Ovary (tissue), 9 donors: ENCODE measurements around the gene KCNK2. TPM values are rescaled to one million over a fixed set of nuclear protein-coding genes. Genes with fewer than 3 reads are reported as not detected.

Experiments used
- DNase-seq, 5 donors: peaks; one replicate each; pipeline ENCODE4 v3.0.0-alpha.2; 2019 to 2020
- H3K27ac ChIP-seq, 2 donors: fragments of 200-600 bp; one replicate each; pipeline versions ENCODE4 v1.5.1 to v1.8.0; 2019 to 2022
- H3K27me3 ChIP-seq: fragments of 200-600 bp; one replicate; pipeline ENCODE4 v1.8.0; 2022
- H3K36me3 ChIP-seq: fragments of 200-600 bp; sonication (generic); one replicate; pipeline ENCODE4 v1.5.1; 2019
- H3K4me1 ChIP-seq: one replicate; pipeline ENCODE4 v1.8.1; 2013; ENCODE audit warnings: mild to moderate bottlenecking, moderate library complexity; ENCODE audit not compliant: insufficient read depth
- H3K4me3 ChIP-seq: fragments of 200-600 bp; sonication (generic); one replicate; pipeline ENCODE4 v1.5.1; 2017
- H3K9me3 ChIP-seq, 2 donors: fragments of 200-600 bp in 1 of 2; sonication (generic) in 1 of 2; one replicate each; pipeline versions ENCODE4 v1.5.1 to v1.8.1; 2013 to 2019; ENCODE audit warnings: mild to moderate bottlenecking in 1 of 2, moderate library complexity in 1 of 2
- EP300 ChIP-seq: sonication (generic); formaldehyde crosslinking; IDR thresholded peaks from one replicate; pipeline ENCODE4 v1.6.1; 2017; ENCODE audit warnings: antibody characterized with exemption
- POLR2A ChIP-seq: fragments of 450-650 bp; IDR thresholded peaks from one replicate; pipeline ENCODE4 v1.6.1; 2017; ENCODE audit warnings: antibody characterized with exemption, mild to moderate bottlenecking, moderate library complexity
- WGBS, 3 donors: extraction: QIAGEN DNeasy Blood & Tissue Kit in 1 of 3; methylation state at CpG; one replicate each; pipeline versions ENCODE4 v1.1.5 to v1.1.7; 2013 to 2017; 5-methylcytosine and 5-hydroxymethylcytosine counted together
- intact Hi-C, 4 donors: fragments of 100-400 bp; cut with DNase I; formaldehyde crosslinking; loops; one replicate each; pipeline versions ENCODE4 v1.11.0 to v1.15.1; 2022 to 2023
- polyA plus RNA-seq, 2 donors: library from polyadenylated mRNA; stranded (reverse); fragments of 200-250 nt in 1 of 2; fragments of 350-450 nt in 1 of 2; fragmentation: Illumina TruSeq in 1 of 2; extraction: RNeasy Lipid Tissue Mini Kit (QIAGEN cat#74804) in 1 of 2; gene quantifications; one replicate each; pipeline ENCODE4 v1.2.3, GENCODE V29; 2013 to 2014
- total RNA-seq, 7 donors: library from RNA; depleted of rRNA in 2 of 7; stranded (reverse); fragments of >200 nt in 2 of 7; fragmentation: NEBNext Ultra II Directional in 3 of 7; extraction: Animal tissue kit (Norgen Biotek cat#: 25700) in 3 of 7; gene quantifications; one replicate each; pipeline versions ENCODE4 v1.1.0 to v1.2.4, GENCODE V29; 2016 to 2023
- TF ChIP-seq, protein P1 (sequence below), 3 donors: fragments of 450-650 bp in 2 of 3; fragments of 200-600 bp in 1 of 3; IDR thresholded peaks; one replicate each; pipeline versions ENCODE4 v1.5.1 to v1.8.0; 2016 to 2022; ENCODE audit warnings: antibody characterized with exemption in 3 of 3, mild to moderate bottlenecking in 1 of 3
- donor health status: DM: no; HTN: no; CAD: no; lungs with moderate emphysema.
- donor health status: DM: no; HTN: no; CAD: no.
- donor health status: Bipolar disorder and iron deficiency.
- donor health status: DM: yes; HTN: yes; CAD: no.
- donor health status: DM: no; HTN: no; CAD: no.
- donor health status: DM: yes; HTN: yes; CAD: no.

Gene KCNK2
- total and polyA plus RNA-seq, 9 donors = 0.36 to 13.0 (median 1.6) TPM

DNA sequence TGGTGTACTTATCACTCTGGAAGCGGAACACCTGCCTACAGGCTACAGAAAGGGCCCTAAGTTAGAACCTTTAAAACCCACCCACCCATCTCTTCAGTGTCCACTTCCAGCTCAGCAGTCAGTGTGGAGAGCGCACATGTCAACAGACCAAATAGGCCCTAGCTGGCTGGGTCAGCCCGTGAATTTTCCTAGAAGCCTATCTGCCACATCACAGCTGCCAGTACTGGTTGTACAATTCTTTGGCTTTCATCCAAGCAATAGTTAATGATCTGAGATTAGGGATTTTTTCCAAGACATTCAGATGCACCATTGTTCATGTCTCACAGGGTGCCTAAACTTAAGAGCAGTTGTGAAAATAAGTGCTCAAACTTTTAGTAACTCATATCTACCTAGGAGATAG lies 197.1 kb downstream of the KCNK2 start:
- no peak for DNase-seq
- Histone ChIP-seq H3K36me3 (no peaks in the 10 kb centered on the region), H3K4me1 (no peaks in the 10 kb centered on the region), H3K27me3 (no peaks in the 10 kb centered on the region), H3K27ac (no peak overlapping the region), H3K9me3 (no peaks in the 10 kb centered on the region), H3K4me3 (no peak overlapping the region)
- intact Hi-C loops = no loop called here
- WGBS, 3 donors = 78 to 91% (median 88%) methylated on average over 3 of the region's 3 CpGs
- TF ChIP-seq, protein P1, sequence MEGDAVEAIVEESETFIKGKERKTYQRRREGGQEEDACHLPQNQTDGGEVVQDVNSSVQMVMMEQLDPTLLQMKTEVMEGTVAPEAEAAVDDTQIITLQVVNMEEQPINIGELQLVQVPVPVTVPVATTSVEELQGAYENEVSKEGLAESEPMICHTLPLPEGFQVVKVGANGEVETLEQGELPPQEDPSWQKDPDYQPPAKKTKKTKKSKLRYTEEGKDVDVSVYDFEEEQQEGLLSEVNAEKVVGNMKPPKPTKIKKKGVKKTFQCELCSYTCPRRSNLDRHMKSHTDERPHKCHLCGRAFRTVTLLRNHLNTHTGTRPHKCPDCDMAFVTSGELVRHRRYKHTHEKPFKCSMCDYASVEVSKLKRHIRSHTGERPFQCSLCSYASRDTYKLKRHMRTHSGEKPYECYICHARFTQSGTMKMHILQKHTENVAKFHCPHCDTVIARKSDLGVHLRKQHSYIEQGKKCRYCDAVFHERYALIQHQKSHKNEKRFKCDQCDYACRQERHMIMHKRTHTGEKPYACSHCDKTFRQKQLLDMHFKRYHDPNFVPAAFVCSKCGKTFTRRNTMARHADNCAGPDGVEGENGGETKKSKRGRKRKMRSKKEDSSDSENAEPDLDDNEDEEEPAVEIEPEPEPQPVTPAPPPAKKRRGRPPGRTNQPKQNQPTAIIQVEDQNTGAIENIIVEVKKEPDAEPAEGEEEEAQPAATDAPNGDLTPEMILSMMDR (IDR thresholded peaks at IDR 0.05) = no peak
- TF ChIP-seq POLR2A = no peak

DNA sequence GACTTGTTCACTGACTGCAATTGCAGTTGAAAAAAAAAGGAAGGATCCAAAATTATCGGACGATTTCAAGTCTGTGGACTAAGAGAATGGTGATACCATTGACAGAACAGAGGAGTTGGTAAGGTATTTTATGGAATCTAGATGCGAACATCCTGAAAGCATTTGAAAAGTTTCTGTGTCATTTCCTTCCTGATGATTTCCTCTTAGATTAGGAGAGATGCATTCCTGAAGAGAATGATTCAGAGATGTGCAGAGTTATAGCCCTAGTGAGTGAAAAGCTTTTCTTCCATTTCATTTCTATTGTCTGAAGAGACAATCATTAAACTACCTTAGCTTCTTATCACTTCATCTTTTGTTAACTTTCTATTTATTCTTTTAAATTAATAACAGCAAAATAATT lies 200.0 kb downstream of the KCNK2 start:
- no peaks in the 10 kb centered on the region for H3K36me3 ChIP-seq
- H3K4me3 ChIP-seq = no peak overlapping the region
- intact Hi-C loops = no loop called here
- no peaks in the 10 kb centered on the region for H3K27me3 ChIP-seq
- no peaks in the 10 kb centered on the region for H3K4me1 ChIP-seq
- TF ChIP-seq POLR2A = no peak
- H3K9me3 ChIP-seq = no peaks in the 10 kb centered on the region
- no peak overlapping the region for H3K27ac ChIP-seq
- DNase-seq = no peak
- 83 to 90% (median 89%) methylated on average over 3 of the region's 3 CpGs for WGBS, 3 donors

DNA sequence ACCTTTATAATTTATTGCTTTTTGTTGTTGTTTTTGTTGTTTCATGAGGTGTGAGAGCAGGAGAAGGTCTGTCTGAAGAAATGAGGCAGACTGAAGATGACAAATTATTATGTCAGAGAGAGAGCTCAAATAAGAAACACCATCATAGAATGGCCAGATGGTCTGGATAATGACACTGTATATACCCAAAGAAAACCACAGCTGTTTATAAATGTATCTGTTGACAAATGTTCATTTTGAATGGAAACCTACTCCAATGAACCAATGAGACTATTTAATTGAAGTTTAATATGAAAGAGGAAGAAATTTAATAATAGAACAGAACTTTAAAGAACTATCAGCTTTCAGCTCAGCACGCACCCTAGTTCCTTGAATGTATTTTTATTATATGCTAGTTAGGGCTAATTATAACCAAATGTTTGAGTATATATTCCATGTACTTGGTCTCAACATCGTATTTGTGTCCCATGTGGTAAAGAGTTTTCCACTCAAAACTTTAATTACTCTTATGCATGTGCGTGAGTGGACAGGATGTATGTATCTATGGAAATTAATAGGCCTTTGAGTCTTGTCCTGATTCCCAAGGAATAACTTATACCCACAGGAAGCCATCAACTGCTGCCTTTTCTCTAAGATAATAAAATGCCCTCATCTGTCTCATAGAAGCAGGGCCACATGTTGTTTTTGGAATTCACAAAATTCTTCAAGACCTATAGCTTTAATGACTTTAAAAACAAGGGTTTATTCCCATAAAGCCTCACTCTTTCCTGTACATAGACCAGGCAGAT lies 202.7 kb downstream of the KCNK2 start:
- Histone ChIP-seq H3K4me3 (no peak overlapping the region), H3K9me3 (no peaks in the 10 kb centered on the region), H3K36me3 (no peaks in the 10 kb centered on the region), H3K27me3 (no peaks in the 10 kb centered on the region), H3K4me1 (no peaks in the 10 kb centered on the region), H3K27ac (no peak overlapping the region)
- intact Hi-C loops = no loop called here
- no peak for TF ChIP-seq EP300
- no peak for TF ChIP-seq POLR2A
- TF ChIP-seq, protein P1 (IDR thresholded peaks at IDR 0.05) = no peak
- DNase-seq = no peak
- WGBS, 3 donors = 73 to 83% (median 76%) methylated on average over 3 of the region's 3 CpGs
